ENCODE data around the gene SNAI1.
"Not testable (repeated sequence)": the region's sequence is repeated elsewhere in the genome, so short reads cannot be mapped to it uniquely, and the experiment has no call there.

Gene SNAI1

GRCh38 chr20:49965781-49966305 is 16.9 kb upstream of the SNAI1 start:
- no peak for TF ChIP-seq CTCF (conservative IDR thresholded peaks at IDR 0.05; ENCODE audit: low read depth, low read length)
- no peak for DNase-seq (ENCODE audit: low read depth)
- no peak overlapping the region for H3K4me3 ChIP-seq (ENCODE audit: low read length)

- H3K4me3 ChIP-seq (ENCODE audit: low read length): no peak overlapping the region
- DNase-seq (ENCODE audit: low read depth): no peak
- no peak for TF ChIP-seq CTCF (conservative IDR thresholded peaks at IDR 0.05; ENCODE audit: low read depth, low read length)
These were observed 15.9 kb upstream of the SNAI1 start for GRCh38 chr20:49966861-49967260.

GRCh38 chr20:49969234-49969633 is 13.5 kb upstream of the SNAI1 start:
- TF ChIP-seq CTCF (conservative IDR thresholded peaks at IDR 0.05; ENCODE audit: low read depth, low read length): no peak
- H3K4me3 ChIP-seq (ENCODE audit: low read length): no peak overlapping the region
- no peak for DNase-seq (ENCODE audit: low read depth)

DNA sequence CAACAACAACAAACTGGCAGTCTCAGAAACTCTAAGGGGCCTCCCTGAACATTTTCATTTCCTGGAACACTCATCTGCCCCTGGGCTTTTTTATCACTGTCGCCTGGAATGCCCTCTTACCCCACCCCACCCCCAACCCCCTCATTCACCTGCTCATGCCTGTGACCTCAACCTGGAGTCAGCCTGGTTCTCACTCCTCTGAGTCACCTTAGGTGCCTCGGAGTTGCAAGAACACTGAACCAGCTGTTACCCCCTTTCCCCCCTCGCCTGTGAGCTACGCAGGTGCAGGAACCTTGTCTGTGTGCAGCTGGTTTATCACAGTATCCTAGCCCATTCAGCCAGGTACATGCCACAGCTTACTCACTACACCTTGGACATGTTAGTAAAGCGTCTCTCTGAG is 12.8 kb upstream of the SNAI1 start:
- no peak for DNase-seq (ENCODE audit: low read depth)
- TF ChIP-seq CTCF (conservative IDR thresholded peaks at IDR 0.05; ENCODE audit: low read depth, low read length): no peak
- H3K4me3 ChIP-seq (ENCODE audit: low read length): no peak overlapping the region

DNA sequence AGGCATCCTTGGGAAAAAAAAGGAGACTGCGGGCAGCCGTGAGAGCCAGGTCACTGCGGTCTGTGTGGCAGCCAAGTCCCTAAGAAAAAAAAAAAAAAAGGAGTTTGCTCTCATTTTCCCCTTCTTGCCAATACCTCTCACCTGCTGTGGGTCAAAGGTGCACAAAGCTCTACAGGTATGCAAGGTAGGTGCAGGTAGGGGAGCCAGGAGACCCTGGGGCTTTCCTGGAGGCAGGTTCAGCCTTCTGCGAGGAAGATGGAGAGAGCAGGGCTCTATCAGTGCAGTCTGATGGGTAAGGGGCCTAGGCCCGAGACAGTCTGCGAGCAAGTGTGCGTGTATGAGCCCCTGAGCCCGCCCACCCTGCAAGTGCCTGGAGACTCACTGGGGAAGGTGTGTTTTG is 12.3 kb upstream of the SNAI1 start:
- no peak for TF ChIP-seq CTCF (conservative IDR thresholded peaks at IDR 0.05; ENCODE audit: low read depth, low read length)
- no peak overlapping the region for H3K4me3 ChIP-seq (ENCODE audit: low read length)
- no peak for DNase-seq (ENCODE audit: low read depth)

DNA sequence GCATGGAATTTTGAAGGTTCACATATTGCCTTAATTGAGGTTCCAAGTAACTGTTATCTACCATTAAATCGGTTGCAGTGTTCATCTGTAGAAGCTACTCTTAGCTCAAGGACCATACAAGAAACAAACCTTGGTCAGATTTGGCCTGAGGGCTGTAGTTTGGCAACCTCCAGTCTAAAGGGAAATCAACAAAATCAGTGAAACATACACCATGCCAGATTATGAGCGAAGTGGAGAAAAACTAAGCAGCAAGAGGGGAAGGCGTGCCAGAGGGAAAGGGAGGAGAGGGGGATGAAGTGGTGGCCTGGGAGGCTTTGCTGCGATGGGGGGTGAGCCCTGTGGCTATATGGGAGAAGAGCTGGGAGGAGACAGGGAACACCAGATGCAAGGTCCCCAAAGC is 8.8 kb upstream of the SNAI1 start:
- no peak for TF ChIP-seq CTCF (conservative IDR thresholded peaks at IDR 0.05; ENCODE audit: low read depth, low read length)
- DNase-seq (ENCODE audit: low read depth): no peak
- no peak overlapping the region for H3K4me3 ChIP-seq (ENCODE audit: low read length)

- no peak for TF ChIP-seq CTCF (conservative IDR thresholded peaks at IDR 0.05; ENCODE audit: low read depth, low read length)
- no peak for DNase-seq (ENCODE audit: low read depth)
- no peak overlapping the region for H3K4me3 ChIP-seq (ENCODE audit: low read length)
These were observed 6.2 kb upstream of the SNAI1 start for GRCh38 chr20:49976542-49976941.

- H3K4me3 ChIP-seq (ENCODE audit: low read length); DNase-seq (ENCODE audit: low read depth): not testable (repeated sequence)
These were observed 5.0 kb upstream of the SNAI1 start for GRCh38 chr20:49977740-49978139.

Measured in retinal pigment epithelial cell (primary cell).